ENCODE measurements around the gene TBC1D22B. TPM values are rescaled to one million over a fixed set of nuclear protein-coding genes. Genes with fewer than 3 reads are reported as not detected.

TBC1D22B gene
- total and polyA plus RNA-seq, 2 of the 13 experiments (the other 11 are each of a cell fraction or from before 2014, with no cell fraction given), result 9.7 to 12.9 TPM

- TF ChIP-seq ZNF512 (CRISPR knock-in tag; IDR thresholded peaks at IDR 0.05) (no peak), REPIN1 (CRISPR knock-in tag; IDR thresholded peaks at IDR 0.05; ENCODE audit: borderline replicate concordance, low read depth) (no peak; the same call in 1 of the 2 replicates), ZNF205 (CRISPR knock-in tag; IDR thresholded peaks at IDR 0.05) (peak; percentile 38), DRAP1 (CRISPR knock-in tag; IDR thresholded peaks at IDR 0.05) (peak; percentile 63), CBX5 (CRISPR knock-in tag; IDR thresholded peaks at IDR 0.05; ENCODE audit: borderline replicate concordance) (peak; percentile 27; the same call in 1 of the 2 replicates), FOXA3 (CRISPR knock-in tag; IDR thresholded peaks at IDR 0.05) (peak; percentile 12; the same call in 1 of the 2 replicates), FIP1L1 (IDR thresholded peaks at IDR 0.05; ENCODE audit: borderline replicate concordance, insufficient read depth, low read depth, low read length) (no peak), ZBTB3 (CRISPR knock-in tag; IDR thresholded peaks at IDR 0.05; ENCODE audit: borderline replicate concordance, low read depth) (0 out of 2 replicates have a peak, but pooled peaks have one; percentile 82), PBX2 (CRISPR knock-in tag; IDR thresholded peaks at IDR 0.05) (peak; percentile 50; the same call in 1 of the 2 replicates), ELK4 (CRISPR knock-in tag; IDR thresholded peaks at IDR 0.05; ENCODE audit: borderline replicate concordance) (no peak), ZNF557 (CRISPR knock-in tag; IDR thresholded peaks at IDR 0.05) (no peak), ZNF460 (CRISPR knock-in tag; IDR thresholded peaks at IDR 0.05; ENCODE audit: borderline replicate concordance) (peak; percentile 69; the same call in 1 of the 2 replicates), SALL2 (CRISPR knock-in tag; IDR thresholded peaks at IDR 0.05) (peak; percentile 88), SP140L (CRISPR knock-in tag; IDR thresholded peaks at IDR 0.05; ENCODE audit: borderline replicate concordance) (no peak; the same call in 1 of the 2 replicates), POLR2G (IDR thresholded peaks at IDR 0.05; ENCODE audit: low read depth, low read length) (no peak), MIER3 (CRISPR knock-in tag; IDR thresholded peaks at IDR 0.05; ENCODE audit: borderline replicate concordance) (peak; percentile 15; the same call in 1 of the 2 replicates), ZNF33B (CRISPR knock-in tag; IDR thresholded peaks at IDR 0.05) (peak; percentile 25; the same call in 1 of the 2 replicates), RERE (CRISPR knock-in tag; IDR thresholded peaks at IDR 0.05; ENCODE audit: low read depth) (0 out of 2 replicates have a peak, but pooled peaks have one; percentile 28)
Measured at GRCh38 chr6:37222125-37222967, 35.2 kb upstream of the TBC1D22B start (continued).

Measured in HepG2 (cell line).